Epithelial cell of esophagus (primary cell): ENCODE measurements around the gene DENND2D.

ENCODE experiments used
- DNase-seq: peaks from one replicate; pipeline ENCODE4 v3.0.0; 2010; ENCODE audit warnings: low read depth
- H3K4me3 ChIP-seq: 2 replicates; pipeline ENCODE4 v1.5.1; 2011; ENCODE audit warnings: mild to moderate bottlenecking, low read length, control low read depth
- TF ChIP-seq, protein P1 (sequence below): IDR thresholded peaks from 2 replicates; pipeline ENCODE4 v1.5.1; 2011; ENCODE audit warnings: low read depth, mild to moderate bottlenecking, low read length, control low read depth, inconsistent platforms; ENCODE audit not compliant: insufficient read depth; ENCODE audit errors: missing control alignments

Gene DENND2D

GRCh38 chr1:111184663-111185062 is 15.8 kb downstream of the DENND2D start:
- no peak overlapping the region for H3K4me3 ChIP-seq
- TF ChIP-seq, protein P1, sequence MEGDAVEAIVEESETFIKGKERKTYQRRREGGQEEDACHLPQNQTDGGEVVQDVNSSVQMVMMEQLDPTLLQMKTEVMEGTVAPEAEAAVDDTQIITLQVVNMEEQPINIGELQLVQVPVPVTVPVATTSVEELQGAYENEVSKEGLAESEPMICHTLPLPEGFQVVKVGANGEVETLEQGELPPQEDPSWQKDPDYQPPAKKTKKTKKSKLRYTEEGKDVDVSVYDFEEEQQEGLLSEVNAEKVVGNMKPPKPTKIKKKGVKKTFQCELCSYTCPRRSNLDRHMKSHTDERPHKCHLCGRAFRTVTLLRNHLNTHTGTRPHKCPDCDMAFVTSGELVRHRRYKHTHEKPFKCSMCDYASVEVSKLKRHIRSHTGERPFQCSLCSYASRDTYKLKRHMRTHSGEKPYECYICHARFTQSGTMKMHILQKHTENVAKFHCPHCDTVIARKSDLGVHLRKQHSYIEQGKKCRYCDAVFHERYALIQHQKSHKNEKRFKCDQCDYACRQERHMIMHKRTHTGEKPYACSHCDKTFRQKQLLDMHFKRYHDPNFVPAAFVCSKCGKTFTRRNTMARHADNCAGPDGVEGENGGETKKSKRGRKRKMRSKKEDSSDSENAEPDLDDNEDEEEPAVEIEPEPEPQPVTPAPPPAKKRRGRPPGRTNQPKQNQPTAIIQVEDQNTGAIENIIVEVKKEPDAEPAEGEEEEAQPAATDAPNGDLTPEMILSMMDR: no peak
- no peak for DNase-seq

DNA sequence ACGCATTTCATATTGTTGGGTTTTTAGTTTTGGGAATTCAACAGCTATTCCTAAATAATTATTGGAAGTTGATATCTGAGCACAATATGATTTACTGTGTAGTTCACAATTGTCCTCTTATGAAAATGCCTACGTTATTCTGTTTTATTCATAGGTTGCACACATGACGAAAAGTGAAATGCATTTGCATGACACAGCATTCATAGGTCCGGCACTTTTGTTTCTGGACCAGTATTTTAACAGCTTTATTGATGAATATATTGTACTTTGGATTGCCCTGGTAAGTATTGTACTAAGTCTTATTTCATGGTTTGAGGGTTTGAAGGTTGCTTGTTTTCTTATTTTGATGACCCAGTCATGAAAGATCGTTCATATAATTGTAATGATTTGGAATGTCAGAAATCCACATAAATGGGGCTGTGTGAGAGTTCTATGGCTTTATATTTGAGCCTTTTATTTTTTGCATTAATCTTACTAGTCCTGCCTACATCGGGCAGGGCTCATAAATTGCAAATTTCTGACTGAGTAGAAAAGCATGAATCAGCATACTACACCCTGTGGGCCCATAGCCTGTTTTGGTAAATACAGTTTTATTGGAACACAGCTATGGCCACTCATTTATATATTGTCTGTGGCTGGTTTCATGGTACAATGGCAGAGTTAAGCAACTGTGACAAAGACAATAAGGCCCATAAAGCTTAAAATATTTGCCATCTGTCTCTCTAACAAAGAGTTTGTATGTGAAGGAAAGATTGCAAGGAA is 17.0 kb downstream of the DENND2D start:
- peak; percentile 27 for DNase-seq
- no peak overlapping the region for H3K4me3 ChIP-seq
- TF ChIP-seq, protein P1: no peak

DNA sequence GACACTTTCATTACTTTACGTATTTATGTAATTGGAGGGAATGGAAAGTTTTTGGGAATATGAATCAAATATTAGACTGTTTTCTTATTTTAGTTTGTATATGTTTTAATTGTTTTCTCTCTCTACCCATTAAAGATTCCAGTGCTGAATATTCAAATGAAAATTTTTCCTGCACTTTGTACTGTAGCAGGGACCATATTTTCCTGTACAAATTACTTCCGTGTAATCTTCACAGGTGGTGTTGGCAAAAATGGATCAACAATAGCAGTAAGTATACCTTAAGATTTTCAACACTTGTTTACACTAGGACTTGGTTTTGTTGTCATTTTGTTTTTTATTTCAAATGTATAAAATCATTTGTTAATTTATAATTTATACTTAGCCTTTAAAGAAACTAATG is 18.4 kb downstream of the DENND2D start:
- TF ChIP-seq, protein P1: no peak
- no peak for DNase-seq
- H3K4me3 ChIP-seq: no peak overlapping the region

GRCh38 chr1:111179968-111180533 is 20.4 kb downstream of the DENND2D start:
- TF ChIP-seq, protein P1: no peak
- DNase-seq: no peak
- H3K4me3 ChIP-seq: no peak overlapping the region

DNA sequence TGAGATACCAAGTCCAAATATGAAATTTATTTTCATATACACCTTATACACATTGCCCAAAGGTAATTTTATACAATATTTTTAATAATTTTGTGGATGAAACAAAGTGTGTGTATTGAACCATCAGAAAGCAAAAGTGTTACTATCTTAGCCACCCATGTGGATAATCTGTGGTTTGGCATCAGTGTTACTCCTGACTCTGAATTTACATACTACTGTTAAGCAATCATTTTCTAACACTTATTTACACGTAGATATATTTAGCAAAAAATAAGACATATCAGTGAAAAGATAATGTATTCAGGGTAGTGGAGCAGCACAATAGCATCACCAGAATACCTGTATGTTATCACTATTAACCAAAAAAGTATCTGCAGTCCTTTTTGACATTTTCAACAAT is 23.8 kb downstream of the DENND2D start:
- no peak overlapping the region for H3K4me3 ChIP-seq
- TF ChIP-seq, protein P1: no peak
- DNase-seq: no peak

GRCh38 chr1:111175349-111175748 is 25.1 kb downstream of the DENND2D start:
- no peak overlapping the region for H3K4me3 ChIP-seq
- TF ChIP-seq, protein P1: no peak
- DNase-seq: no peak

GRCh38 chr1:111174070-111174469 is 26.4 kb downstream of the DENND2D start:
- TF ChIP-seq, protein P1: no peak
- no peak for DNase-seq
- no peak overlapping the region for H3K4me3 ChIP-seq
